SK-N-SH treated with all-trans-retinoic acid at 6 μM for 48 hours (cell line): ENCODE results near the gene GPR180.

ENCODE experiments used
- ATAC-seq: fragments of 200-7000 bp; cut with Tn5 transposase; 3 replicates; pipeline ENCODE4 v1.9.1; 2020; ENCODE audit warnings: mild to moderate bottlenecking, moderate library complexity
- ARNTL ChIP-seq: fragments of 450-650 bp; formaldehyde crosslinking; IDR thresholded peaks from 2 replicates; pipeline ENCODE4 v1.5.0; 2020; ENCODE audit warnings: low read depth, mild to moderate bottlenecking, moderate library complexity, borderline replicate concordance
- BACH2 ChIP-seq: fragments of 250-450 bp; sonication (Bioruptor Pico); IDR thresholded peaks from 2 replicates; pipeline ENCODE4 v1.9.0; 2021; ENCODE audit warnings: mild to moderate bottlenecking, borderline replicate concordance
- CSDC2 ChIP-seq: fragments of 250-450 bp; sonication (Bioruptor Pico); IDR thresholded peaks from 2 replicates; pipeline ENCODE4 v1.5.0; 2020; ENCODE audit warnings: mild to moderate bottlenecking, moderate library complexity
- CSRNP3 ChIP-seq: fragments of 250-450 bp; sonication (Bioruptor Pico); IDR thresholded peaks from 2 replicates; pipeline ENCODE4 v1.5.1; 2021; ENCODE audit warnings: mild to moderate bottlenecking, moderate library complexity
- ESRRG ChIP-seq: fragments of 250-450 bp; sonication (Bioruptor Pico); IDR thresholded peaks from 2 replicates; pipeline ENCODE4 v1.6.1; 2021; ENCODE audit warnings: mild to moderate bottlenecking
- GLIS3 ChIP-seq: fragments of 250-450 bp; sonication (Bioruptor Pico); IDR thresholded peaks from 2 replicates; pipeline ENCODE4 v1.5.0; 2020; ENCODE audit warnings: mild to moderate bottlenecking, moderate library complexity
- OSR1 ChIP-seq: fragments of 250-450 bp; sonication (Bioruptor Pico); IDR thresholded peaks from 2 replicates; pipeline ENCODE4 v1.8.0; 2022; ENCODE audit warnings: moderate library complexity, mild to moderate bottlenecking, inconsistent platforms
- PATZ1 ChIP-seq: fragments of 250-450 bp; sonication (Bioruptor Pico); IDR thresholded peaks from 2 replicates; pipeline ENCODE4 v1.8.0; 2020; ENCODE audit warnings: mild to moderate bottlenecking, moderate library complexity, borderline replicate concordance
- PPARA ChIP-seq: fragments of 250-450 bp; sonication (Bioruptor Pico); IDR thresholded peaks from 2 replicates; pipeline ENCODE4 v1.5.0; 2020; ENCODE audit warnings: mild to moderate bottlenecking, borderline replicate concordance
- RARB ChIP-seq: fragments of 250-450 bp; sonication (Bioruptor Pico); IDR thresholded peaks from 2 replicates; pipeline ENCODE4 v1.8.0; 2021; ENCODE audit warnings: mild to moderate bottlenecking, moderate library complexity
- SNAI2 ChIP-seq: fragments of 250-450 bp; sonication (Bioruptor Pico); IDR thresholded peaks from 2 replicates; pipeline ENCODE4 v1.5.0; 2020; ENCODE audit warnings: mild to moderate bottlenecking, moderate library complexity
- TCF4 ChIP-seq: fragments of 250-450 bp; sonication (Bioruptor Pico); IDR thresholded peaks from 2 replicates; pipeline ENCODE4 v1.8.0; 2021; ENCODE audit warnings: mild to moderate bottlenecking, moderate library complexity, borderline replicate concordance
- TOX ChIP-seq: fragments of 250-450 bp; sonication (Bioruptor Pico); IDR thresholded peaks from 2 replicates; pipeline ENCODE4 v1.8.0; 2021; ENCODE audit warnings: mild to moderate bottlenecking, moderate library complexity, borderline replicate concordance
- TSHZ2 ChIP-seq: fragments of 250-450 bp; sonication (Bioruptor Pico); IDR thresholded peaks from 2 replicates; pipeline ENCODE4 v1.5.0; 2020; ENCODE audit warnings: mild to moderate bottlenecking, moderate library complexity
- ZC3H10 ChIP-seq: fragments of 250-450 bp; sonication (Bioruptor Pico); IDR thresholded peaks from 2 replicates; pipeline ENCODE4 v1.5.1; 2021; ENCODE audit warnings: mild to moderate bottlenecking, moderate library complexity
- ZFP3 ChIP-seq: fragments of 250-450 bp; sonication (Bioruptor Pico); IDR thresholded peaks from 2 replicates; pipeline ENCODE4 v1.5.0; 2020; ENCODE audit warnings: mild to moderate bottlenecking, moderate library complexity
- ZFP30 ChIP-seq: fragments of 450-650 bp; formaldehyde crosslinking; IDR thresholded peaks from 2 replicates; pipeline ENCODE4 v1.5.0; 2022; ENCODE audit warnings: mild to moderate bottlenecking, moderate library complexity
- ZNF565 ChIP-seq: fragments of 450-650 bp; formaldehyde crosslinking; conservative IDR thresholded peaks from 2 replicates; pipeline ENCODE4 v1.5.0; 2020; ENCODE audit warnings: low read depth, mild to moderate bottlenecking, moderate library complexity
- ZNF70 ChIP-seq: fragments of 450-650 bp; formaldehyde crosslinking; IDR thresholded peaks from 2 replicates; pipeline ENCODE4 v1.5.0; 2020; ENCODE audit warnings: mild to moderate bottlenecking, moderate library complexity
- ZNF8 ChIP-seq: fragments of 450-650 bp; formaldehyde crosslinking; IDR thresholded peaks from 2 replicates; pipeline ENCODE4 v1.5.0; 2020; ENCODE audit warnings: mild to moderate bottlenecking, moderate library complexity
- TF ChIP-seq, protein P1 (sequence below): fragments of 250-450 bp; sonication (Bioruptor Pico); IDR thresholded peaks from 2 replicates; pipeline ENCODE4 v1.8.0; 2021; ENCODE audit warnings: low read depth, mild to moderate bottlenecking, moderate library complexity, borderline replicate concordance
- TF ChIP-seq, protein P2 (sequence below): fragments of 250-450 bp; sonication (Bioruptor Pico); IDR thresholded peaks from 2 replicates; pipeline ENCODE4 v1.5.1; 2020; ENCODE audit warnings: low read depth, mild to moderate bottlenecking, moderate library complexity

Gene GPR180

GRCh38 chr13:94673851-94674250 is 72.2 kb downstream of the GPR180 start:
- no peak for TF ChIP-seq ESRRG (CRISPR knock-in tag)
- TF ChIP-seq OSR1 (CRISPR knock-in tag): no peak
- TF ChIP-seq CSDC2 (CRISPR knock-in tag): no peak
- no peak for TF ChIP-seq TCF4 (CRISPR knock-in tag)
- no peak for TF ChIP-seq GLIS3 (CRISPR knock-in tag)
- TF ChIP-seq, all 23 proteins: peak for 0
- no peak for ATAC-seq

GRCh38 chr13:94674609-94675348 is 73.1 kb downstream of the GPR180 start:
- peak; percentile 76 for ATAC-seq
- TF ChIP-seq ZC3H10 (no peak), OSR1 (CRISPR knock-in tag) (no peak), ZFP30 (CRISPR knock-in tag) (no peak), PATZ1 (CRISPR knock-in tag) (no peak), ZNF8 (CRISPR knock-in tag) (no peak), CSRNP3 (no peak), TOX (CRISPR knock-in tag) (no peak), ZNF565 (CRISPR knock-in tag) (no peak), RARB (CRISPR knock-in tag) (no peak), BACH2 (no peak), PPARA (CRISPR knock-in tag) (no peak), GLIS3 (CRISPR knock-in tag) (no peak), ZNF70 (no peak)
- TF ChIP-seq, protein P1, sequence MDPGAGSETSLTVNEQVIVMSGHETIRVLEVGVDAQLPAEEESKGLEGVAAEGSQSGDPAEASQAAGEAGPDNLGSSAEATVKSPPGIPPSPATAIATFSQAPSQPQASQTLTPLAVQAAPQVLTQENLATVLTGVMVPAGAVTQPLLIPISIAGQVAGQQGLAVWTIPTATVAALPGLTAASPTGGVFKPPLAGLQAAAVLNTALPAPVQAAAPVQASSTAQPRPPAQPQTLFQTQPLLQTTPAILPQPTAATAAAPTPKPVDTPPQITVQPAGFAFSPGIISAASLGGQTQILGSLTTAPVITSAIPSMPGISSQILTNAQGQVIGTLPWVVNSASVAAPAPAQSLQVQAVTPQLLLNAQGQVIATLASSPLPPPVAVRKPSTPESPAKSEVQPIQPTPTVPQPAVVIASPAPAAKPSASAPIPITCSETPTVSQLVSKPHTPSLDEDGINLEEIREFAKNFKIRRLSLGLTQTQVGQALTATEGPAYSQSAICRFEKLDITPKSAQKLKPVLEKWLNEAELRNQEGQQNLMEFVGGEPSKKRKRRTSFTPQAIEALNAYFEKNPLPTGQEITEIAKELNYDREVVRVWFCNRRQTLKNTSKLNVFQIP: no peak

- no peak for ATAC-seq
- TF ChIP-seq TOX (CRISPR knock-in tag) (no peak), ARNTL (CRISPR knock-in tag) (no peak), ZNF565 (CRISPR knock-in tag) (no peak), PPARA (CRISPR knock-in tag) (no peak), SNAI2 (no peak), ZNF8 (CRISPR knock-in tag) (no peak), ZC3H10 (no peak), ZFP30 (CRISPR knock-in tag) (no peak), TSHZ2 (no peak), ESRRG (CRISPR knock-in tag) (no peak), CSRNP3 (no peak), OSR1 (CRISPR knock-in tag) (no peak), ZFP3 (no peak), RARB (CRISPR knock-in tag) (no peak), PATZ1 (CRISPR knock-in tag) (no peak), GLIS3 (CRISPR knock-in tag) (no peak), BACH2 (no peak)
- TF ChIP-seq, protein P1: no peak
- TF ChIP-seq, protein P2, sequence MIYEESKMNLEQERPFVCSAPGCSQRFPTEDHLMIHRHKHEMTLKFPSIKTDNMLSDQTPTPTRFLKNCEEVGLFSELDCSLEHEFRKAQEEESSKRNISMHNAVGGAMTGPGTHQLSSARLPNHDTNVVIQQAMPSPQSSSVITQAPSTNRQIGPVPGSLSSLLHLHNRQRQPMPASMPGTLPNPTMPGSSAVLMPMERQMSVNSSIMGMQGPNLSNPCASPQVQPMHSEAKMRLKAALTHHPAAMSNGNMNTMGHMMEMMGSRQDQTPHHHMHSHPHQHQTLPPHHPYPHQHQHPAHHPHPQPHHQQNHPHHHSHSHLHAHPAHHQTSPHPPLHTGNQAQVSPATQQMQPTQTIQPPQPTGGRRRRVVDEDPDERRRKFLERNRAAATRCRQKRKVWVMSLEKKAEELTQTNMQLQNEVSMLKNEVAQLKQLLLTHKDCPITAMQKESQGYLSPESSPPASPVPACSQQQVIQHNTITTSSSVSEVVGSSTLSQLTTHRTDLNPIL (CRISPR knock-in tag): no peak
These were observed 76.1 kb downstream of the GPR180 start for GRCh38 chr13:94677799-94678198.
